ENCODE results near the gene FBRS. TPM values are rescaled to one million over a fixed set of nuclear protein-coding genes. Genes with fewer than 3 reads are reported as not detected.

FBRS gene
- total and polyA plus RNA-seq, 2 of the 13 experiments (the other 11 are each of a cell fraction or from before 2014, with no cell fraction given): 13.7 to 16.2 TPM

GRCh38 chr16:30698816-30699614 is 40.8 kb downstream of the FBRS start, which contains the start of gene SRCAP (continued):
- TF ChIP-seq SRSF9 (IDR thresholded peaks at IDR 0.05; ENCODE audit: borderline replicate concordance, insufficient read depth, low read depth, low read length, poor library complexity, severe bottlenecking): no peak
- TF ChIP-seq PTBP1 (IDR thresholded peaks at IDR 0.05; ENCODE audit: low read depth, low read length, poor library complexity, severe bottlenecking): peak; percentile 32
- peak; percentile 89 for TF ChIP-seq GATAD1 (CRISPR knock-in tag; IDR thresholded peaks at IDR 0.05)
- peak; percentile 84 for TF ChIP-seq PPARG (CRISPR knock-in tag; conservative IDR thresholded peaks at IDR 0.05)
- TF ChIP-seq FOXP4 (CRISPR knock-in tag; IDR thresholded peaks at IDR 0.05): peak; percentile 45; the same call in 1 of the 2 replicates
- peak; percentile 56; the same call in 1 of the 2 replicates for TF ChIP-seq ARNTL (CRISPR knock-in tag; IDR thresholded peaks at IDR 0.05)
- TF ChIP-seq ZNF530 (CRISPR knock-in tag; IDR thresholded peaks at IDR 0.05; ENCODE audit: low read depth): no peak
- peak; percentile 21; the same call in 1 of the 2 replicates for TF ChIP-seq ZHX2 (IDR thresholded peaks at IDR 0.05; ENCODE audit: low read depth)
- TF ChIP-seq ZHX2 (CRISPR knock-in tag; IDR thresholded peaks at IDR 0.05; ENCODE audit: borderline replicate concordance): 0 out of 2 replicates have a peak, but pooled peaks have one; percentile 74
- TF ChIP-seq KMT2A (CRISPR knock-in tag; IDR thresholded peaks at IDR 0.05): peak; percentile 76
- peak; percentile 95 to 98 for TF ChIP-seq NR2F1 (CRISPR knock-in tag; IDR thresholded peaks at IDR 0.05)
- no peak for TF ChIP-seq CBX1 (IDR thresholded peaks at IDR 0.05; ENCODE audit: low read depth)
- TF ChIP-seq HINFP (CRISPR knock-in tag; IDR thresholded peaks at IDR 0.05; ENCODE audit: low read depth): peak; percentile 88; the same call in 1 of the 2 replicates
- peak; percentile 38; the same call in 1 of the 2 replicates for TF ChIP-seq CHD2 (IDR thresholded peaks at IDR 0.05; ENCODE audit: low read depth, low read length)
- peak; percentile 19 for TF ChIP-seq YEATS4 (CRISPR knock-in tag; IDR thresholded peaks at IDR 0.05; ENCODE audit: borderline replicate concordance)
- no peak for TF ChIP-seq THYN1 (CRISPR knock-in tag; IDR thresholded peaks at IDR 0.05; ENCODE audit: borderline replicate concordance, low read depth)
- 0 out of 2 replicates have a peak, but pooled peaks have one; percentile 30 for TF ChIP-seq TEF (CRISPR knock-in tag; IDR thresholded peaks at IDR 0.05)
